ENCODE results near the gene TEK.

The TEK gene

DNA sequence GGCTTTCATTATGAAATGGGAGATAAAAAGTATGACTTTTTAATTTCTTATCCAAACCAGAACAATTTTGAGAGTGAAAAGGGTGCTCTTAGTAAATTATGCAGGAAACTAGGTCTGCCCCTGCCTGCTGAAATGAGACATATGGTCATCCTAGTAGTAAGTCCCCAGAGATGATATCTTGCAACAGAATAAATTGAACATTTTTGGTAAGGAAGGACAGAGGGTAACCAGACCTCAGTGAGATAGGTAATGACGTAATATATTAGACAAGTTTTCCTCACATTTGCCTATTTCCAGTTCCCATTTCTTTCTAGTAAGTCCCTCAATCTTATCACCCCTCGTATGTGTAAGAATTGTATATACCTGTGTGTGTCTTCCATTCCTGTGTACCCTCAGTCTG is 96.2 kb downstream of the TEK start:
- TF ChIP-seq, protein P1, sequence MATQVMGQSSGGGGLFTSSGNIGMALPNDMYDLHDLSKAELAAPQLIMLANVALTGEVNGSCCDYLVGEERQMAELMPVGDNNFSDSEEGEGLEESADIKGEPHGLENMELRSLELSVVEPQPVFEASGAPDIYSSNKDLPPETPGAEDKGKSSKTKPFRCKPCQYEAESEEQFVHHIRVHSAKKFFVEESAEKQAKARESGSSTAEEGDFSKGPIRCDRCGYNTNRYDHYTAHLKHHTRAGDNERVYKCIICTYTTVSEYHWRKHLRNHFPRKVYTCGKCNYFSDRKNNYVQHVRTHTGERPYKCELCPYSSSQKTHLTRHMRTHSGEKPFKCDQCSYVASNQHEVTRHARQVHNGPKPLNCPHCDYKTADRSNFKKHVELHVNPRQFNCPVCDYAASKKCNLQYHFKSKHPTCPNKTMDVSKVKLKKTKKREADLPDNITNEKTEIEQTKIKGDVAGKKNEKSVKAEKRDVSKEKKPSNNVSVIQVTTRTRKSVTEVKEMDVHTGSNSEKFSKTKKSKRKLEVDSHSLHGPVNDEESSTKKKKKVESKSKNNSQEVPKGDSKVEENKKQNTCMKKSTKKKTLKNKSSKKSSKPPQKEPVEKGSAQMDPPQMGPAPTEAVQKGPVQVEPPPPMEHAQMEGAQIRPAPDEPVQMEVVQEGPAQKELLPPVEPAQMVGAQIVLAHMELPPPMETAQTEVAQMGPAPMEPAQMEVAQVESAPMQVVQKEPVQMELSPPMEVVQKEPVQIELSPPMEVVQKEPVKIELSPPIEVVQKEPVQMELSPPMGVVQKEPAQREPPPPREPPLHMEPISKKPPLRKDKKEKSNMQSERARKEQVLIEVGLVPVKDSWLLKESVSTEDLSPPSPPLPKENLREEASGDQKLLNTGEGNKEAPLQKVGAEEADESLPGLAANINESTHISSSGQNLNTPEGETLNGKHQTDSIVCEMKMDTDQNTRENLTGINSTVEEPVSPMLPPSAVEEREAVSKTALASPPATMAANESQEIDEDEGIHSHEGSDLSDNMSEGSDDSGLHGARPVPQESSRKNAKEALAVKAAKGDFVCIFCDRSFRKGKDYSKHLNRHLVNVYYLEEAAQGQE (IDR thresholded peaks at IDR 0.05; ENCODE audit: insufficient replicate concordance, low read depth) = no peak
- TF ChIP-seq GABPA (IDR thresholded peaks at IDR 0.05; ENCODE audit: low read depth) (no peak), SPI1 (IDR thresholded peaks at IDR 0.05; ENCODE audit: borderline replicate concordance, low read depth) (no peak), POLR2AphosphoS5 (IDR thresholded peaks at IDR 0.05; ENCODE audit: low read depth) (no peak)
- TF ChIP-seq, protein P2, sequence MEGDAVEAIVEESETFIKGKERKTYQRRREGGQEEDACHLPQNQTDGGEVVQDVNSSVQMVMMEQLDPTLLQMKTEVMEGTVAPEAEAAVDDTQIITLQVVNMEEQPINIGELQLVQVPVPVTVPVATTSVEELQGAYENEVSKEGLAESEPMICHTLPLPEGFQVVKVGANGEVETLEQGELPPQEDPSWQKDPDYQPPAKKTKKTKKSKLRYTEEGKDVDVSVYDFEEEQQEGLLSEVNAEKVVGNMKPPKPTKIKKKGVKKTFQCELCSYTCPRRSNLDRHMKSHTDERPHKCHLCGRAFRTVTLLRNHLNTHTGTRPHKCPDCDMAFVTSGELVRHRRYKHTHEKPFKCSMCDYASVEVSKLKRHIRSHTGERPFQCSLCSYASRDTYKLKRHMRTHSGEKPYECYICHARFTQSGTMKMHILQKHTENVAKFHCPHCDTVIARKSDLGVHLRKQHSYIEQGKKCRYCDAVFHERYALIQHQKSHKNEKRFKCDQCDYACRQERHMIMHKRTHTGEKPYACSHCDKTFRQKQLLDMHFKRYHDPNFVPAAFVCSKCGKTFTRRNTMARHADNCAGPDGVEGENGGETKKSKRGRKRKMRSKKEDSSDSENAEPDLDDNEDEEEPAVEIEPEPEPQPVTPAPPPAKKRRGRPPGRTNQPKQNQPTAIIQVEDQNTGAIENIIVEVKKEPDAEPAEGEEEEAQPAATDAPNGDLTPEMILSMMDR (IDR thresholded peaks at IDR 0.05; ENCODE audit: insufficient read depth, low read length) = no peak
- no peak overlapping the region for H3K4me3 ChIP-seq (replicated peaks; ENCODE audit: insufficient read depth, low read length)
- H3K27ac ChIP-seq (replicated peaks) = no peak overlapping the region
- H3K27me3 ChIP-seq (ENCODE audit: insufficient read depth, poor library complexity, severe bottlenecking) = no peaks in the 10 kb centered on the region
- DNase-seq (ENCODE audit: low read depth in 1 of 2, low spot score in 1 of 2) = no peak

DNA sequence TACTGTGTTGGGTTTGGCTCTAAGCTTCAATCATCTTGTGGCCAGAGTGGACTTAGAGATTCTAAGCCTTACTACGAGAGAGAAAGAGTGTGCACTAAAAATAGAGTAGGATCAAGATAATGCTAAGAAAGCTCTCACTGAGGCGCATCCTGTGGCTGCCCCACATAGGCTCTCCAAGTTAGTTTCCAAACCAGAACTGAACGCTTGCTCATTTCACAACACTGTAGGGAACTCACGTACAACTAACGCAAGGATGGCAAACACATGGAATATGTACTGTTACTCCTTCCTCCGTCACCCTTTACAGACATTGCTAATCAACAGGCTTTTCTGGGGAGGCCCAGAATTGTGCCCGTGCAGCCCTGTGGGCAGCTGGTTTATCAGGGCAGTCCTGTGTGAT is 97.0 kb downstream of the TEK start:
- DNase-seq (ENCODE audit: low read depth in 1 of 2, low spot score in 1 of 2) = no peak
- H3K27me3 ChIP-seq (ENCODE audit: insufficient read depth, poor library complexity, severe bottlenecking) = no peaks in the 10 kb centered on the region
- H3K27ac ChIP-seq (replicated peaks) = no peak overlapping the region
- TF ChIP-seq POLR2AphosphoS5 (IDR thresholded peaks at IDR 0.05; ENCODE audit: low read depth) (no peak), SPI1 (IDR thresholded peaks at IDR 0.05; ENCODE audit: borderline replicate concordance, low read depth) (no peak), GABPA (IDR thresholded peaks at IDR 0.05; ENCODE audit: low read depth) (no peak)
- TF ChIP-seq, protein P1 (IDR thresholded peaks at IDR 0.05; ENCODE audit: insufficient replicate concordance, low read depth) = no peak
- TF ChIP-seq, protein P2 (IDR thresholded peaks at IDR 0.05; ENCODE audit: insufficient read depth, low read length) = no peak
- no peak overlapping the region for H3K4me3 ChIP-seq (replicated peaks; ENCODE audit: insufficient read depth, low read length)

DNA sequence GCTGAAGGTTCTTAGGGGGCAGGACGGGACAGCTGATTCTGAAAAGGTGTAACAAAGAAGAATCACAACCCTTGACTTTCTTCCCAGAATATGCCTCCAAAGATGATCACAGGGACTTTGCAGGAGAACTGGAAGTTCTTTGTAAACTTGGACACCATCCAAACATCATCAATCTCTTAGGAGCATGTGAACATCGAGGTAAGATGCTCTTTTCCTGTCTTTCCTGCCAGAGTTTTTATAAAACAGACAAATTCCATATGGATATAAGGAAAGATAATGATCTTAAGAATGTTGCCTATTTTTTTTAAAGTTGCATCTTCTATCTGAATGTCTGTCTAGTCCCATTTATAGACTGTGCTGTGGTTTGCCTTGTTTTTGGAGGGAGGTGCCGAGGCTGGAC is 100.0 kb downstream of the TEK start:
- Histone ChIP-seq H3K4me3 (replicated peaks; ENCODE audit: insufficient read depth, low read length) (no peak overlapping the region), H3K27me3 (ENCODE audit: insufficient read depth, poor library complexity, severe bottlenecking) (no peaks in the 10 kb centered on the region), H3K27ac (replicated peaks) (no peak overlapping the region)
- no peak for DNase-seq (ENCODE audit: low read depth in 1 of 2, low spot score in 1 of 2)
- TF ChIP-seq GABPA (IDR thresholded peaks at IDR 0.05; ENCODE audit: low read depth) (no peak), POLR2AphosphoS5 (IDR thresholded peaks at IDR 0.05; ENCODE audit: low read depth) (no peak), SPI1 (IDR thresholded peaks at IDR 0.05; ENCODE audit: borderline replicate concordance, low read depth) (no peak)
- TF ChIP-seq, protein P1 (IDR thresholded peaks at IDR 0.05; ENCODE audit: insufficient replicate concordance, low read depth) = no peak
- TF ChIP-seq, protein P2 (IDR thresholded peaks at IDR 0.05; ENCODE audit: insufficient read depth, low read length) = no peak
